GM12874 (cell line): ENCODE results near the gene TGFB1I1.

Experiments used
- TF ChIP-seq, protein P1 (sequence below): IDR thresholded peaks from 2 replicates; pipeline ENCODE4 v1.5.1; 2011; ENCODE audit warnings: low read depth, mild to moderate bottlenecking, control low read depth, low read length, moderate library complexity; ENCODE audit not compliant: insufficient read depth

The TGFB1I1 gene

GRCh38 chr16:31484491-31485171 is 12.7 kb downstream of the TGFB1I1 start:
- TF ChIP-seq, protein P1, sequence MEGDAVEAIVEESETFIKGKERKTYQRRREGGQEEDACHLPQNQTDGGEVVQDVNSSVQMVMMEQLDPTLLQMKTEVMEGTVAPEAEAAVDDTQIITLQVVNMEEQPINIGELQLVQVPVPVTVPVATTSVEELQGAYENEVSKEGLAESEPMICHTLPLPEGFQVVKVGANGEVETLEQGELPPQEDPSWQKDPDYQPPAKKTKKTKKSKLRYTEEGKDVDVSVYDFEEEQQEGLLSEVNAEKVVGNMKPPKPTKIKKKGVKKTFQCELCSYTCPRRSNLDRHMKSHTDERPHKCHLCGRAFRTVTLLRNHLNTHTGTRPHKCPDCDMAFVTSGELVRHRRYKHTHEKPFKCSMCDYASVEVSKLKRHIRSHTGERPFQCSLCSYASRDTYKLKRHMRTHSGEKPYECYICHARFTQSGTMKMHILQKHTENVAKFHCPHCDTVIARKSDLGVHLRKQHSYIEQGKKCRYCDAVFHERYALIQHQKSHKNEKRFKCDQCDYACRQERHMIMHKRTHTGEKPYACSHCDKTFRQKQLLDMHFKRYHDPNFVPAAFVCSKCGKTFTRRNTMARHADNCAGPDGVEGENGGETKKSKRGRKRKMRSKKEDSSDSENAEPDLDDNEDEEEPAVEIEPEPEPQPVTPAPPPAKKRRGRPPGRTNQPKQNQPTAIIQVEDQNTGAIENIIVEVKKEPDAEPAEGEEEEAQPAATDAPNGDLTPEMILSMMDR = no peak

GRCh38 chr16:31485571-31485970 is 13.6 kb downstream of the TGFB1I1 start:
- TF ChIP-seq, protein P1 = no peak

DNA sequence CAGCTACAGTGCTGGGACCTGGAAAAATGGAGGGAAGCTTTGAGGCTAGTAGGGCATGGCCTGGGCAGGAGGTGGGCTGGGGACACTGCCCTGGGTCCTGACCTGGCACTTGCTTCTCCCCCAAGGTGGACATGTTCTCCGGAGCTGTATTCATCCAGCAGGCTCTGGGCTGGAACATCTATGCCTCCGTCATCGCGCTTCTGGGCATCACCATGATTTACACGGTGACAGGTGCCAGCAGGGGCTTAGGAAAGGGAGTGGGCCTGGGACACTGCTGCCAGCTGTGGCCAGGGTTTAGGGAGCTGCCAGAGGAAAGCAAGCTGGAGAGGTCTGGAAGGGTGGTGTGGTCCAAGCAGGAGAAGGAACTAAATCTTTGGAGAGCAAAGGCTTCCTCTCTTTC is 14.1 kb downstream of the TGFB1I1 start:
- TF ChIP-seq, protein P1 = no peak

- TF ChIP-seq, protein P1 = no peak
Observed at GRCh38 chr16:31487071-31487719, 15.2 kb downstream of the TGFB1I1 start.

GRCh38 chr16:31487720-31488467 is 15.9 kb downstream of the TGFB1I1 start:
- TF ChIP-seq, protein P1 = no peak

DNA sequence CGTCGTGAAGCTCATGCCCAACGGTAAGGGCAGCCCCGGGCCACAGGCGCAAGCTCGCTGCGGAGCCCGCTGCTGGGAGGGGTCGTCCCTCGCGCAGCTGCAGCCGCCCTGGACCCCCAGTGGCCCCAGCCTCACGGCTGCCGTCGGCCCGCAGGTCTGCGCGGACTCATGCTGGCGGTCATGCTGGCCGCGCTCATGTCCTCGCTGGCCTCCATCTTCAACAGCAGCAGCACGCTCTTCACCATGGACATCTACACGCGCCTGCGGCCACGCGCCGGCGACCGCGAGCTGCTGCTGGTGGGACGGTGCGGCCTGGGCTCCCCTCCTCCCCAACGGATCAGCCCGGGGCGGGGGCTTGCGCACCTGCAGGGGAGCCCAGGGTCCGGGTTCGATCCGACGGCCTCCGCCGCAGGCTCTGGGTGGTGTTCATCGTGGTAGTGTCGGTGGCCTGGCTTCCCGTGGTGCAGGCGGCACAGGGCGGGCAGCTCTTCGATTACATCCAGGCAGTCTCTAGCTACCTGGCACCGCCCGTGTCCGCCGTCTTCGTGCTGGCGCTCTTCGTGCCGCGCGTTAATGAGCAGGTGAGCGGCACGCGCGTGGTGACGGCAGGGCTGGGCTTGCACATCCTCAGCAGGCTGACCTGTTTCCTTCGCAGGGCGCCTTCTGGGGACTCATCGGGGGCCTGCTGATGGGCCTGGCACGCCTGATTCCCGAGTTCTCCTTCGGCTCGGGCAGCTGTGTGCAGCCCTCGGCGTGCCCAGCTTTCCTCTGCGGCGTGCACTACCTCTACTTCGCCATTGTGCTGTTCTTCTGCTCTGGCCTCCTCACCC is 16.7 kb downstream of the TGFB1I1 start:
- TF ChIP-seq, protein P1 = no peak

GRCh38 chr16:31489298-31489564 is 17.3 kb downstream of the TGFB1I1 start:
- TF ChIP-seq, protein P1 = no peak
